Sigmoid colon (tissue), 7 donors: ENCODE results near the gene MLLT3. TPM values are rescaled to one million over a fixed set of nuclear protein-coding genes. Genes with fewer than 3 reads are reported as not detected.

Experiments used
- DNase-seq: peaks from one replicate; pipeline ENCODE4 v3.0.0-alpha.2; 2019
- H3K27ac ChIP-seq, 4 donors: fragments of 200-600 bp; sonication (generic); one replicate each; pipeline ENCODE4 v1.5.1; 2016 to 2019; ENCODE audit warnings: mild to moderate bottlenecking in 1 of 4
- H3K27me3 ChIP-seq, 3 donors: fragments of 200-600 bp; sonication (generic); one replicate each; pipeline ENCODE4 v1.5.1; 2019; ENCODE audit warnings: mild to moderate bottlenecking in 1 of 3
- H3K36me3 ChIP-seq, 4 donors: fragments of 200-600 bp; sonication (generic); one replicate each; pipeline ENCODE4 v1.5.1; 2016 to 2019
- H3K4me1 ChIP-seq, 4 donors: fragments of 200-600 bp; sonication (generic); one replicate each; pipeline ENCODE4 v1.5.1; 2017 to 2019
- H3K4me3 ChIP-seq, 4 donors: fragments of 200-600 bp; sonication (generic); one replicate each; pipeline ENCODE4 v1.5.1; 2017 to 2019; ENCODE audit warnings: mild to moderate bottlenecking in 2 of 4, moderate library complexity in 1 of 4
- H3K9me3 ChIP-seq, 4 donors: fragments of 200-600 bp in 3 of 4; sonication (generic) in 3 of 4; one replicate each; pipeline versions ENCODE4 v1.5.1 to v1.6.1; 2013 to 2019
- CTCF ChIP-seq, 4 experiments: fragments of 450-650 bp in 3 of 4; fragments of 200-600 bp in 1 of 4; IDR thresholded peaks; one replicate each; pipeline ENCODE4 v1.5.1; 2016 to 2019; ENCODE audit warnings: antibody characterized with exemption in 4 of 4, mild to moderate bottlenecking in 3 of 4, moderate library complexity in 2 of 4
- EP300 ChIP-seq, 4 donors: sonication (generic); formaldehyde crosslinking; IDR thresholded peaks; one replicate each; pipeline ENCODE4 v1.6.1; 2017; ENCODE audit warnings: antibody characterized with exemption in 4 of 4
- POLR2A ChIP-seq, 2 donors: fragments of 450-650 bp; IDR thresholded peaks; one replicate each; pipeline ENCODE4 v1.6.1; 2016; ENCODE audit warnings: antibody characterized with exemption in 2 of 2, mild to moderate bottlenecking in 2 of 2, moderate library complexity in 2 of 2
- POLR2AphosphoS5 ChIP-seq, 4 donors: sonication (generic); formaldehyde crosslinking; IDR thresholded peaks; one replicate each; pipeline ENCODE4 v1.6.1; 2017; ENCODE audit warnings: antibody characterized with exemption in 4 of 4
- WGBS, 2 donors: extraction: QIAGEN DNeasy Blood & Tissue Kit; methylation state at CpG; one replicate each; pipeline ENCODE4 v1.1.7; 2013; 5-methylcytosine and 5-hydroxymethylcytosine counted together
- intact Hi-C: fragments of 100-400 bp; cut with DNase I; formaldehyde crosslinking; loops from one replicate; pipeline ENCODE4 v1.15.1; 2023
- polyA plus RNA-seq, 3 donors: library from polyadenylated mRNA; stranded (reverse); fragments of 200-250 nt; gene quantifications; one replicate each; pipeline ENCODE4 v1.2.3, GENCODE V29; 2013
- total RNA-seq, 4 donors: library from RNA; depleted of rRNA; stranded (reverse); fragments of >200 nt; gene quantifications; one replicate each; pipeline ENCODE4 v1.1.0, GENCODE V29; 2016
- donor health status: healthy with polysubstance abuse.
- donor health status: Bipolar disorder and iron deficiency.
- donor health status: healthy.

Gene MLLT3
- total and polyA plus RNA-seq, 7 donors, result 19.0 to 132 (median 25.0) TPM

- intact Hi-C loops, result no loop called here
- no peaks in the 10 kb centered on the region for H3K36me3 ChIP-seq
Measured at GRCh38 chr9:20436476-20437195, 185.7 kb downstream of the MLLT3 start.

GRCh38 chr9:20428976-20429375 lies 193.3 kb downstream of the MLLT3 start:
- no peak for TF ChIP-seq POLR2A (IDR thresholded peaks at IDR 0.05)
- no peak for TF ChIP-seq CTCF (IDR thresholded peaks at IDR 0.05)
- no peak for TF ChIP-seq EP300 (IDR thresholded peaks at IDR 0.05)
- TF ChIP-seq POLR2AphosphoS5 (IDR thresholded peaks at IDR 0.05), result no peak
- no peak overlapping the region for H3K4me3 ChIP-seq
- no peaks in the 10 kb centered on the region for H3K36me3 ChIP-seq
- no peak overlapping the region for H3K27ac ChIP-seq
- no peaks in the 10 kb centered on the region for H3K27me3 ChIP-seq
- no peak for DNase-seq
- 86% methylated on average over 1 of the region's 1 CpG for WGBS, 2 donors
- intact Hi-C loops, result no loop called here
- peaks cover 0 to 4% (median 1%) of the 10 kb centered on the region in 4 donors for H3K4me1 ChIP-seq
- H3K9me3 ChIP-seq, result no peaks in the 10 kb centered on the region

More at GRCh38 chr9:20436476-20437195, 185.7 kb downstream of the MLLT3 start:
- TF ChIP-seq POLR2AphosphoS5 (IDR thresholded peaks at IDR 0.05) (no peak), EP300 (IDR thresholded peaks at IDR 0.05) (no peak), POLR2A (IDR thresholded peaks at IDR 0.05) (no peak), CTCF (IDR thresholded peaks at IDR 0.05) (no peak)
- Histone ChIP-seq H3K4me3 (no peak overlapping the region), H3K27me3 (no peaks in the 10 kb centered on the region), H3K4me1 (peaks cover 0 to 23% (median 7%) of the 10 kb centered on the region in 4 donors), H3K9me3 (no peaks in the 10 kb centered on the region), H3K27ac (no peak overlapping the region)
- no peak for DNase-seq
- WGBS, 2 donors, result 93% methylated on average over 1 of the region's 1 CpG

GRCh38 chr9:20427359-20427758 lies 194.9 kb downstream of the MLLT3 start:
- Histone ChIP-seq H3K4me3 (no peak overlapping the region), H3K36me3 (no peaks in the 10 kb centered on the region), H3K9me3 (no peaks in the 10 kb centered on the region), H3K27ac (no peak overlapping the region), H3K27me3 (no peaks in the 10 kb centered on the region), H3K4me1 (peaks cover 0 to 4% (median 1%) of the 10 kb centered on the region in 4 donors)
- no peak for DNase-seq
- 96 to 98% methylated on average over 1 of the region's 1 CpG for WGBS, 2 donors
- intact Hi-C loops, result no loop called here
- TF ChIP-seq POLR2A (IDR thresholded peaks at IDR 0.05) (no peak), CTCF (IDR thresholded peaks at IDR 0.05) (no peak), POLR2AphosphoS5 (IDR thresholded peaks at IDR 0.05) (no peak)

GRCh38 chr9:20426019-20426418 lies 196.3 kb downstream of the MLLT3 start:
- Histone ChIP-seq H3K27me3 (no peaks in the 10 kb centered on the region), H3K4me1 (peaks cover 0 to 4% (median 1%) of the 10 kb centered on the region in 4 donors), H3K27ac (no peak overlapping the region), H3K9me3 (no peaks in the 10 kb centered on the region), H3K36me3 (no peaks in the 10 kb centered on the region), H3K4me3 (no peak overlapping the region)
- no peak for DNase-seq
- intact Hi-C loops, result no loop called here
- 65 to 84% methylated on average over 2 of the region's 2 CpGs for WGBS, 2 donors
- TF ChIP-seq POLR2AphosphoS5 (IDR thresholded peaks at IDR 0.05) (no peak), POLR2A (IDR thresholded peaks at IDR 0.05) (no peak), EP300 (IDR thresholded peaks at IDR 0.05) (no peak), CTCF (IDR thresholded peaks at IDR 0.05) (no peak)

GRCh38 chr9:20419533-20419932 lies 202.8 kb downstream of the MLLT3 start:
- Histone ChIP-seq H3K27me3 (no peaks in the 10 kb centered on the region), H3K4me3 (no peak overlapping the region), H3K27ac (no peak overlapping the region), H3K9me3 (no peaks in the 10 kb centered on the region), H3K4me1 (no peaks in the 10 kb centered on the region), H3K36me3 (no peaks in the 10 kb centered on the region)
- WGBS, 2 donors, result 62 to 71% methylated on average over 3 of the region's 3 CpGs
- no peak for TF ChIP-seq POLR2A (IDR thresholded peaks at IDR 0.05)
- TF ChIP-seq POLR2AphosphoS5 (IDR thresholded peaks at IDR 0.05), result no peak
- no peak for TF ChIP-seq CTCF (IDR thresholded peaks at IDR 0.05)
- TF ChIP-seq EP300 (IDR thresholded peaks at IDR 0.05), result no peak
- intact Hi-C loops, result no loop called here
- no peak for DNase-seq
